BE2C (cell line): ENCODE measurements around the gene TBC1D3B.

Experiments used
- DNase-seq: peaks from one replicate; pipeline ENCODE4 v3.0.0-alpha.2; 2020
- H3K27me3 ChIP-seq: fragments of 250-450 bp; sonication (Bioruptor Pico); 2 replicates; pipeline ENCODE4 v1.5.1; 2020; ENCODE audit warnings: mild to moderate bottlenecking
- H3K36me3 ChIP-seq: fragments of 250-450 bp; sonication (Bioruptor Pico); 2 replicates; pipeline ENCODE4 v1.5.1; 2020; ENCODE audit warnings: mild to moderate bottlenecking
- H3K4me1 ChIP-seq: fragments of 250-450 bp; sonication (Bioruptor Pico); 2 replicates; pipeline ENCODE4 v1.5.1; 2020
- H3K4me3 ChIP-seq: 2 replicates; pipeline ENCODE4 v1.5.1; 2011; ENCODE audit warnings: low read depth, low read length
- H3K9me3 ChIP-seq: fragments of 250-450 bp; sonication (Bioruptor Pico); 2 replicates; pipeline ENCODE4 v1.5.1; 2020
- TF ChIP-seq, protein P1 (sequence below): IDR thresholded peaks from 2 replicates; pipeline ENCODE4 v1.5.1; 2012; ENCODE audit warnings: mild to moderate bottlenecking, low read depth, low read length

Gene TBC1D3B

GRCh38 chr17:36130346-36130745, 46.1 kb downstream of the TBC1D3B start:
- H3K9me3 ChIP-seq = no peaks in the 10 kb centered on the region
- H3K4me3 ChIP-seq = no peak overlapping the region
- no peak for DNase-seq
- TF ChIP-seq, protein P1, sequence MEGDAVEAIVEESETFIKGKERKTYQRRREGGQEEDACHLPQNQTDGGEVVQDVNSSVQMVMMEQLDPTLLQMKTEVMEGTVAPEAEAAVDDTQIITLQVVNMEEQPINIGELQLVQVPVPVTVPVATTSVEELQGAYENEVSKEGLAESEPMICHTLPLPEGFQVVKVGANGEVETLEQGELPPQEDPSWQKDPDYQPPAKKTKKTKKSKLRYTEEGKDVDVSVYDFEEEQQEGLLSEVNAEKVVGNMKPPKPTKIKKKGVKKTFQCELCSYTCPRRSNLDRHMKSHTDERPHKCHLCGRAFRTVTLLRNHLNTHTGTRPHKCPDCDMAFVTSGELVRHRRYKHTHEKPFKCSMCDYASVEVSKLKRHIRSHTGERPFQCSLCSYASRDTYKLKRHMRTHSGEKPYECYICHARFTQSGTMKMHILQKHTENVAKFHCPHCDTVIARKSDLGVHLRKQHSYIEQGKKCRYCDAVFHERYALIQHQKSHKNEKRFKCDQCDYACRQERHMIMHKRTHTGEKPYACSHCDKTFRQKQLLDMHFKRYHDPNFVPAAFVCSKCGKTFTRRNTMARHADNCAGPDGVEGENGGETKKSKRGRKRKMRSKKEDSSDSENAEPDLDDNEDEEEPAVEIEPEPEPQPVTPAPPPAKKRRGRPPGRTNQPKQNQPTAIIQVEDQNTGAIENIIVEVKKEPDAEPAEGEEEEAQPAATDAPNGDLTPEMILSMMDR = no peak
- H3K27me3 ChIP-seq = peaks cover 19% of the 10 kb centered on the region
- H3K36me3 ChIP-seq = no peaks in the 10 kb centered on the region
- no peaks in the 10 kb centered on the region for H3K4me1 ChIP-seq

DNA sequence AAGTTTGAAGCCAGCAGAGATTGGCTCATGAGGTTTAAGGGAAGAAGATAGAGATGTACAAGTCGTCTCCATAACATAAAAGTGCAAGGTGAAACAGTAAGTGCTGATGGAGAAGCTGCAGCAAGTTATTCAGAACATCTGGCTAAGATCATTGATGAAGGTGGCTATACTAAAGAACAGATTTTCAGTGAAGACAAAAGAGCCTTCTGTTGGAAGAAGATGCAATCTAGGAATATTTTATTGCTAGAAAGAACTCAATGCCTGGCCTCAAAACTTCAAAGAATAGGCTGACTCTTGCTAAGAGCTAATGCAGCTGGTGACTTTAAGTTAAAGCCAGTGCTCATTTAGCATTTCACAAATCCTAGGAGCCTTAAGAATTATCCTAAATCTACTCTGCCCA, 46.8 kb downstream of the TBC1D3B start:
- Histone ChIP-seq H3K4me3 (no peak overlapping the region), H3K36me3 (no peaks in the 10 kb centered on the region), H3K4me1 (no peaks in the 10 kb centered on the region), H3K27me3 (peaks cover 19% of the 10 kb centered on the region), H3K9me3 (no peaks in the 10 kb centered on the region)
- no peak for DNase-seq
- TF ChIP-seq, protein P1 = no peak

DNA sequence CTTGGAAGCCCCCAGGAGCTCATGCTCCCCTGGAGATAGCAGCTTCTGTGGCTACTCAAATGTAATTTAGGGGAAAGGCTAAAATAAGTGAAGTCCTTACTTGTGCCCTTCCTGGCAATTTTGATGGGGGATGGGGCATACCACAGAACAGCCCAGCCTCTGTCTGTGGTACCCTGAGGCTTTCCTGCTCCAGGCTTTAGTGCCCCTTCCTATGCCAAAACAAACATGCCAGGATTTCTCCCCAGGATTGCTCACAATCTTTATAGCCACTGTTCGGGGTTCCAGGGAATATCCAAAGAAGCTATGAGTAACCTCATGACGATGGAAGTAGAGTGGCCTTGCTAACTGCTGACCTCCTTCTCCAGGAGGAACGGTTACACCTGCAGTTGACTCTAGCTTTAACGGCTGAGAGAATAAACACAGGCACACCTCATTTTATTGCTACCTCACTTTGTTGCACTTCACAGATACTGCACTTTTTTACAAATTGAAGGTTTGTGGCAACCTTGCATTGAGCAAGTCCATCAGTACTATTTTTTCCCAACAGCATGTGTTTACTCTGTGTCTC, 47.9 kb downstream of the TBC1D3B start:
- H3K9me3 ChIP-seq = no peaks in the 10 kb centered on the region
- no peaks in the 10 kb centered on the region for H3K4me1 ChIP-seq
- H3K4me3 ChIP-seq = no peak overlapping the region
- DNase-seq = no peak
- peaks cover 15% of the 10 kb centered on the region for H3K27me3 ChIP-seq
- no peaks in the 10 kb centered on the region for H3K36me3 ChIP-seq
- TF ChIP-seq, protein P1 = no peak

DNA sequence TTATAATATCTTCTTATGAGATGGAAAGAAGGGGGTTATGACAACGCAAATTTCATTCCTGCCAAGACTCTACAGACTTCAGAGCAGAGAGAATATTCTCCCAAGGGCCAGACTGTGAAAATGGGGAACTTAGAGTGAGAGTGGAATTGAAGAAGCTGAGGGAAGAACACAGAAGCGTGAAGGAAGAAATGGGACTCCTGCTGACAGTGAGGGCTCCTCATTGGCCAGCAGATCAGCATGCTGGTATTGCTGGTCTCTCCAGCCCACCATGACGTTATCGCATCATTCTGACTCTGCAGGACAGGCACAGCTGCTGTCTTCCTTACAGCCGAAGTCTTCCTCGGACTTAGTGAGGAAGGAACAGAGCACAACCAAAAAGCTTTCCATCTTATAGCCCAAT, 48.5 kb downstream of the TBC1D3B start:
- TF ChIP-seq, protein P1 = no peak
- peaks cover 14% of the 10 kb centered on the region for H3K27me3 ChIP-seq

DNA sequence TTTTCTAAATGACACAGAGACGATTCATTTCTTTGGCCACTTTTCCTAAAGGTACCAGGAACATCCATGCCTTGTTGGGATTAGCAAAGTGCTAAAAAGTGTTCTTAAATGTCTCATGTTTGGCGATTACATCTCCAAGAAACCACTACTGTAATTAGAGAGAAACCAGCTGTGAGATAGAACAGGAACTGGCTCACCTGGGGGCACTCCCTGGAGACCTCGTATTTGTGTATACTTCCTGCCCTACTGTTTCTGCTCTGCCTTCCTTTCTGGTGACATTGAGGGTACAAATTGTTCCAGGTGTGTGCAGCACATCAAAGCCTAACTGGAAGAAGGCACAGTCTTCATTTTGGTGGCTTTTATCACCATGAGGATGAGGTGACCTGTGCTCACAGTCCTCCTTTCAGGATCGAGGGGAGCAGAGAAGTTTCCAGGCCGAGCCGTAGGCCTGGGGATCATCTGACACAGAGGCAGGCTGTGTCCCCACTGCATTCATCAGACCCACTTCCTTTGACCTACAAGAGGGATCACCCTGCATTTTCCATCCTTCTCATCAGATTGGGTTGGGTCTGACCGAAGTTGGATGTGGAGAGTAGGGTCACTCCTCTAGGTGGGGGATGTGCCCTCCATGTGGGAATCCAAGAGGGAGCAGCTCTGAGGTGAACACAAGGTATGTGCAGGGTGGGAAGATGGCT, 49.1 kb downstream of the TBC1D3B start:
- Histone ChIP-seq H3K4me3 (no peak overlapping the region), H3K36me3 (no peaks in the 10 kb centered on the region), H3K27me3 (peaks cover 9% of the 10 kb centered on the region), H3K9me3 (no peaks in the 10 kb centered on the region), H3K4me1 (no peaks in the 10 kb centered on the region)
- DNase-seq = no peak
- TF ChIP-seq, protein P1 = no peak

More for the DNA sequence above, 48.5 kb downstream of the TBC1D3B start:
- Histone ChIP-seq H3K9me3 (no peaks in the 10 kb centered on the region), H3K36me3 (no peaks in the 10 kb centered on the region), H3K4me3 (no peak overlapping the region), H3K4me1 (no peaks in the 10 kb centered on the region)
- DNase-seq = no peak
